GM18511 (cell line): ENCODE results near the gene LRRC45.

Experiments
- ATAC-seq: cut with Tn5 transposase; IDR thresholded peaks from one replicate; pipeline ENCODE4 v1.9.1; 2021; ENCODE audit warnings: mild to moderate bottlenecking, moderate library complexity; ENCODE audit not compliant: unreplicated experiment

Gene LRRC45

GRCh38 chr17:82049106-82049505 is 26.0 kb downstream of the LRRC45 start:
- ATAC-seq = no peak

- ATAC-seq = no peak
These were observed 26.4 kb downstream of the LRRC45 start for GRCh38 chr17:82049521-82049971.

GRCh38 chr17:82050152-82050760 is 27.2 kb downstream of the LRRC45 start:
- ATAC-seq = no peak

GRCh38 chr17:82050761-82051641 is 27.9 kb downstream of the LRRC45 start:
- peak; percentile 16 for ATAC-seq

GRCh38 chr17:82051776-82052637 is 28.9 kb downstream of the LRRC45 start, which contains the start of the genes GPS1 and RFNG:
Gene GPS1, plus strand, starts transcription at chr17:82051898. Its CDS starts 34 bp downstream, at chr17:82051932.
Gene RFNG, minus strand, starts transcription at chr17:82051811. Its CDS starts 45 bp downstream, at chr17:82051766.
- peak; percentile 68 for ATAC-seq

GRCh38 chr17:82052638-82053059 is 29.5 kb downstream of the LRRC45 start:
- ATAC-seq = no peak

- ATAC-seq = no peak
These were observed 30.0 kb downstream of the LRRC45 start for GRCh38 chr17:82053130-82053529.

GRCh38 chr17:82053556-82054263 is 30.6 kb downstream of the LRRC45 start:
- no peak for ATAC-seq

GRCh38 chr17:82054351-82055022 is 31.4 kb downstream of the LRRC45 start:
- no peak for ATAC-seq

- ATAC-seq = no peak
These were observed 32.2 kb downstream of the LRRC45 start for GRCh38 chr17:82055023-82055964.

GRCh38 chr17:82055965-82056728 is 33.0 kb downstream of the LRRC45 start:
- ATAC-seq = no peak

- no peak for ATAC-seq
These were observed 33.9 kb downstream of the LRRC45 start for GRCh38 chr17:82056729-82057621.

GRCh38 chr17:82058230-82058854 is 35.2 kb downstream of the LRRC45 start:
- ATAC-seq = no peak

GRCh38 chr17:82058855-82059249 is 35.7 kb downstream of the LRRC45 start:
- no peak for ATAC-seq

GRCh38 chr17:82059272-82060000 is 36.3 kb downstream of the LRRC45 start:
- no peak for ATAC-seq

GRCh38 chr17:82060001-82060380 is 36.9 kb downstream of the LRRC45 start:
- ATAC-seq = no peak
